GM19240 (cell line): ENCODE results near the gene ANKRD49.
"Not testable (repeated sequence)": the region's sequence is repeated elsewhere in the genome, so short reads cannot be mapped to it uniquely, and the experiment has no call there.

Experiments
- DNase-seq: peaks from one replicate; pipeline ENCODE4 v3.0.0; 2011; ENCODE audit warnings: low spot score; ENCODE audit not compliant: insufficient read length

Gene ANKRD49

GRCh38 chr11:94506513-94506912, 12.7 kb downstream of the ANKRD49 start:
- DNase-seq = not testable (repeated sequence)

- DNase-seq = no peak
Observed at GRCh38 chr11:94507485-94507884, 13.7 kb downstream of the ANKRD49 start.

GRCh38 chr11:94511932-94512781, 18.4 kb downstream of the ANKRD49 start, which contains the start of gene C11orf97:
TSS of gene C11orf97 (plus strand) at chr11:94512461. CDS start at chr11:94512529, 68 bp downstream.
- DNase-seq = no peak

GRCh38 chr11:94513091-94513490, 19.3 kb downstream of the ANKRD49 start:
- DNase-seq = no peak

GRCh38 chr11:94515398-94515797, 21.6 kb downstream of the ANKRD49 start:
- no peak for DNase-seq

GRCh38 chr11:94516725-94517124, 22.9 kb downstream of the ANKRD49 start:
- DNase-seq = no peak

- DNase-seq = no peak
Observed at GRCh38 chr11:94518300-94518699, 24.5 kb downstream of the ANKRD49 start.

- DNase-seq = no peak
Observed at GRCh38 chr11:94519478-94520084, 25.8 kb downstream of the ANKRD49 start.

- no peak for DNase-seq
Observed at GRCh38 chr11:94521684-94522083, 27.9 kb downstream of the ANKRD49 start.

GRCh38 chr11:94524341-94524740, 30.6 kb downstream of the ANKRD49 start:
- no peak for DNase-seq

GRCh38 chr11:94525546-94526324, 32.0 kb downstream of the ANKRD49 start:
- DNase-seq = no peak

GRCh38 chr11:94526645-94527438, 33.1 kb downstream of the ANKRD49 start:
- DNase-seq = no peak

GRCh38 chr11:94528551-94528950, 34.8 kb downstream of the ANKRD49 start:
- no peak for DNase-seq

GRCh38 chr11:94532211-94532610, 38.4 kb downstream of the ANKRD49 start:
- no peak for DNase-seq

GRCh38 chr11:94533206-94533605, 39.4 kb downstream of the ANKRD49 start:
- no peak for DNase-seq

GRCh38 chr11:94533696-94534630, 40.2 kb downstream of the ANKRD49 start:
- no peak for DNase-seq

GRCh38 chr11:94536386-94536785, 42.6 kb downstream of the ANKRD49 start:
- no peak for DNase-seq

- DNase-seq = no peak
Observed at GRCh38 chr11:94537031-94537600, 43.3 kb downstream of the ANKRD49 start.

GRCh38 chr11:94539420-94539819, 45.6 kb downstream of the ANKRD49 start:
- DNase-seq = no peak
